Measurements from ENCODE around the gene NDC1. TPM values are rescaled to one million over a fixed set of nuclear protein-coding genes. Genes with fewer than 3 reads are reported as not detected.

The NDC1 gene
- total RNA-seq, 2 donors from 2014 or later, result 15.3 to 20.6 TPM

DNA sequence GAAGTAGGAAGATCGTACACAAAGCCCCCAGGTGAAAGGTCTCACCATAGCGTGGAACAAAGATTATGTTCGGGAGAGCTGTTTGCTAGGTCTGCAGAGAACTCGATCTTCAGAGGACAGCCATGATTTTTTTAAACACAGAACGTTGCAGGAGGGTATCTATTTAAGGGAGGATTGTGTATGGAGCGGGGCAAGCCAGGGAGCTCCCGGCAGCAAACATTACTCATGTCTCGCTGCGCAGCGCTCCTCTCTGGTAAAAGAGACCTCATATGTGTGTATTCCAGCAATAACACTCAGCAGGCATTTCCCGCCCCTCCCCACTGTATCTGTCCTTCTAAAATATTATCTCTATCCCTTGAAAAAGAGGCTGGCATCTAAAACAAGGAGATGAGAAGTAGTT, 101.8 kb downstream of the NDC1 start:
- Histone ChIP-seq H3K27me3 (replicated peaks; ENCODE audit: insufficient read depth) (peaks cover 9% of the 10 kb centered on the region), H3K4me1 (replicated peaks) (peaks cover 3% of the 10 kb centered on the region), H3K9me3 (no peaks in the 10 kb centered on the region), H3K27ac (peak overlapping the region in 1 of 2 donors; percentile 17), H3K36me3 (no peaks in the 10 kb centered on the region), H3K4me3 (no peak overlapping the region)
- intact Hi-C loops (cut with DNase I), result no loop called here
- no peak for DNase-seq (ENCODE audit: low spot score)
- TF ChIP-seq POLR2AphosphoS5 (IDR thresholded peaks at IDR 0.05) (no peak), POLR2A (IDR thresholded peaks at IDR 0.05) (no peak)
- TF ChIP-seq, protein P1, sequence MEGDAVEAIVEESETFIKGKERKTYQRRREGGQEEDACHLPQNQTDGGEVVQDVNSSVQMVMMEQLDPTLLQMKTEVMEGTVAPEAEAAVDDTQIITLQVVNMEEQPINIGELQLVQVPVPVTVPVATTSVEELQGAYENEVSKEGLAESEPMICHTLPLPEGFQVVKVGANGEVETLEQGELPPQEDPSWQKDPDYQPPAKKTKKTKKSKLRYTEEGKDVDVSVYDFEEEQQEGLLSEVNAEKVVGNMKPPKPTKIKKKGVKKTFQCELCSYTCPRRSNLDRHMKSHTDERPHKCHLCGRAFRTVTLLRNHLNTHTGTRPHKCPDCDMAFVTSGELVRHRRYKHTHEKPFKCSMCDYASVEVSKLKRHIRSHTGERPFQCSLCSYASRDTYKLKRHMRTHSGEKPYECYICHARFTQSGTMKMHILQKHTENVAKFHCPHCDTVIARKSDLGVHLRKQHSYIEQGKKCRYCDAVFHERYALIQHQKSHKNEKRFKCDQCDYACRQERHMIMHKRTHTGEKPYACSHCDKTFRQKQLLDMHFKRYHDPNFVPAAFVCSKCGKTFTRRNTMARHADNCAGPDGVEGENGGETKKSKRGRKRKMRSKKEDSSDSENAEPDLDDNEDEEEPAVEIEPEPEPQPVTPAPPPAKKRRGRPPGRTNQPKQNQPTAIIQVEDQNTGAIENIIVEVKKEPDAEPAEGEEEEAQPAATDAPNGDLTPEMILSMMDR (IDR thresholded peaks at IDR 0.05), result no peak
- 88% methylated on average over 11 of the region's 11 CpGs for WGBS

DNA sequence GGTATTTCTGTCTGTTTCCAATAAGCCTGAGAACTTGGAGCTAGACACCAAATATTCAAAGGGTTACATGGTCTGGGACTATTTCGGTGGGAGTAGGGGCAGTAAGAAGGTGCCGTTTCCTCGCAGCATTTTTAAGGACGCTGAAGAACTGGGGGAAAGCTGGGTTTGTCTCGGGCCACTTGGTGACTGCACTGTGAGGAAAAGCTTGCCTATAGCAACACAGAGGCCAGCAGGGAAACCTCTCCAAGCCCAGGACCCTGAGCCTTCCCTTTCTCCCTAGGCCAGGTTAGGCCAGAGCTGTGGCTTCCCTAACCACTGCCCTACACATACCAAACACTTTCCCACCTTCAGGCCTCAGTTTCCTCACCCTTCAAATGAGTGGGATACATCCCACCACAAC, 102.4 kb downstream of the NDC1 start:
- peaks cover 3% of the 10 kb centered on the region for H3K4me1 ChIP-seq (replicated peaks)
- no peaks in the 10 kb centered on the region for H3K36me3 ChIP-seq
- H3K27me3 ChIP-seq (replicated peaks; ENCODE audit: insufficient read depth), result peaks cover 9% of the 10 kb centered on the region
- WGBS, result 92% methylated on average over 5 of the region's 5 CpGs
- TF ChIP-seq POLR2A (IDR thresholded peaks at IDR 0.05), result no peak
- TF ChIP-seq, protein P1 (IDR thresholded peaks at IDR 0.05), result no peak
- no peak for TF ChIP-seq POLR2AphosphoS5 (IDR thresholded peaks at IDR 0.05)
- no peak for DNase-seq (ENCODE audit: low spot score)
- intact Hi-C loops (cut with DNase I), result no loop called here
- no peaks in the 10 kb centered on the region for H3K9me3 ChIP-seq
- H3K27ac ChIP-seq, result peak overlapping the region; percentile 26 to 50
- H3K4me3 ChIP-seq, result no peak overlapping the region

DNA sequence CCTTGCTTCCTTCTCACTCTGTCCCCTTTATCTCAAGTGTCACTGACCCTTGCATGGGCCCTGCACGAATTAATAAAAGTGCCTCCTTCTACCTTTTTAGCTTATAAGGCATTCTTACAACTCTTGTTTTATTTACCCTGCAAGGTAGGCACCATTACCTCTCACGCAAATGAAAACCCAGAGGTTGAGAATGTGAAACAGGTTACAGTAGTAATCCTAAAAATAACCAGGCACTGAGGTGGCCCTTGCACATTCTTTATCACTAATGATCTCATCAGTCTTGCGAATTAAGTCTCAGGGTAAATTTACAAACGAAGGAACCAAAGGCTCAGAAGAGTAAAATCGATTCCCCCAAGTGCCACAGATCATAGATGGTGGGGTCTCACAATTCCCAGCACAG, 102.8 kb downstream of the NDC1 start:
- intact Hi-C loops (cut with DNase I), result no loop called here
- 82% methylated on average over 5 of the region's 5 CpGs for WGBS
- TF ChIP-seq, protein P1 (IDR thresholded peaks at IDR 0.05), result no peak
- TF ChIP-seq POLR2AphosphoS5 (IDR thresholded peaks at IDR 0.05) (no peak), POLR2A (IDR thresholded peaks at IDR 0.05) (no peak)
- H3K4me3 ChIP-seq, result no peak overlapping the region
- H3K4me1 ChIP-seq (replicated peaks), result peaks cover 3% of the 10 kb centered on the region
- peak overlapping the region; percentile 30 to 50 for H3K27ac ChIP-seq
- H3K27me3 ChIP-seq (replicated peaks; ENCODE audit: insufficient read depth), result peaks cover 8% of the 10 kb centered on the region
- DNase-seq (ENCODE audit: low spot score), result no peak
- no peaks in the 10 kb centered on the region for H3K9me3 ChIP-seq
- no peaks in the 10 kb centered on the region for H3K36me3 ChIP-seq

DNA sequence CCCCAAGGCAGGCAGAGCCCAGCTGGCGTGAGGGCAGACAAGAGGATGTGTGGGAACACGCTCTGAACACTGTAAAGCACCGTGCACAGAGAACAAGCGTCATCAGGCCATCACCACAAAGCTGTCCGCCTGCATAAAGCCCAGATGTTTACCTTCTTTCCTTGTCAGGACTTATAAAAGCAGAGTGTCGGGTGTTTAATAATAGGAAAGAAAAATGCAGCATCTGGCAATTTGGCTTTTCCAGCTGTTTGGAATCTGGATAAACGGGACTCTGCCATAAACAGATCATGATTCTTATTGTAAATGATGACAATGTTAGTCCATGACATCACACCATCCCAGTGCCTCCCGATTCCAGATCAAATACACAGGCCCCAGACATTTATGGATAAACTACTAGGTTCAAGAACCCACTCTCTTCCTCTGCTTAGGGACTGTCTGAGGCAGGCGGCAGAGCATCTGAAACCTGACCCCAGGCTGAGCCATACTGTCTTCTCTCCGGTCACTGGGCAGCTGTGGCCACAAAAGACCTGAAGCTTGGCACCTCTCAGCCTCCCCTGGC, 103.4 kb downstream of the NDC1 start:
- DNase-seq (ENCODE audit: low spot score), result no peak
- peaks cover 3% of the 10 kb centered on the region for H3K4me1 ChIP-seq (replicated peaks)
- 35% methylated on average over 10 of the region's 10 CpGs for WGBS
- H3K27ac ChIP-seq, result peak overlapping the region; percentile 30 to 50
- H3K27me3 ChIP-seq (replicated peaks; ENCODE audit: insufficient read depth), result peaks cover 3% of the 10 kb centered on the region
- no peak overlapping the region for H3K4me3 ChIP-seq
- H3K9me3 ChIP-seq, result no peaks in the 10 kb centered on the region
- intact Hi-C loops (cut with DNase I), result no loop called here
- TF ChIP-seq POLR2AphosphoS5 (IDR thresholded peaks at IDR 0.05) (no peak), POLR2A (IDR thresholded peaks at IDR 0.05) (no peak)
- TF ChIP-seq, protein P1 (IDR thresholded peaks at IDR 0.05), result no peak
- no peaks in the 10 kb centered on the region for H3K36me3 ChIP-seq

DNA sequence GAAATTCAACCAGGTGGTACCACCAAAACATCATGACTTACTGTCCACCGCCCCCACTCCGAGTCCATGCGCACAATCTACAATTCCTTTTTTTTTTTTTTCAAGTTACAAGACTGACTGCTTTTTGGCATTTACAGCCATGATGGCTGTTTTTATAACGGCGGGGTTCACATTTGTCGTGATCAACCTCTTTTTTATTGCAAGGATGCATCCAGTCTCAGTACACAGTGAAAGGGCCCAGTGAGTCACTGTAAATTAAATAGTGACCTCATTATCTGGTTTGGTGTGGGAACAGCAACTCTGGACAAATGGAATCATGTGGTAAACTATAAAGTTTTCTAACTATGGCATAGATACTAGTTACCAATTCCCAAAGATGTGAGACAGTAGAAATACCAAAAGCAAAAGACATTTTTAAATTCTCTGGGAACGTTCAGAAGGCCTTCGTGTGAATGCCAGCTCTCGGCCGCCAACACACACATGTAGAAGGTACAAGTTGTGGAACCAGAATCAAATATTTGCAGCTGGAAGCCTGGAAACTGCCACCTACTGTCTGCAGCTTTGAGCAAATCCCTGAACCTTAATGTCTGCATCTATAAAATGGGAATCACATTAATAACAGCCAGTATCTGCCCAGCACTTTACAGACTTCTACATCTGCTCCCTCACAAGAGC, 104.0 kb downstream of the NDC1 start:
- Histone ChIP-seq H3K27ac (peak overlapping the region in 1 of 2 donors; percentile 50), H3K4me1 (replicated peaks) (peaks cover 3% of the 10 kb centered on the region), H3K4me3 (no peak overlapping the region), H3K36me3 (no peaks in the 10 kb centered on the region), H3K9me3 (no peaks in the 10 kb centered on the region), H3K27me3 (replicated peaks; ENCODE audit: insufficient read depth) (peaks cover 2% of the 10 kb centered on the region)
- WGBS, result 55% methylated on average over 10 of the region's 10 CpGs
- intact Hi-C loops (cut with DNase I), result no loop called here
- DNase-seq (ENCODE audit: low spot score), result no peak
- TF ChIP-seq POLR2AphosphoS5 (IDR thresholded peaks at IDR 0.05), result no peak
- TF ChIP-seq POLR2A (IDR thresholded peaks at IDR 0.05), result no peak
- TF ChIP-seq, protein P1 (IDR thresholded peaks at IDR 0.05), result no peak

Data from prostate gland (tissue), 2 donors.